Activated CD8-positive, alpha-beta memory T cell treated with anti-CD3 and anti-CD28 coated beads for 36 hours (primary cell): Measurements from ENCODE around the gene LIPI. TPM values are rescaled to one million over a fixed set of nuclear protein-coding genes. Genes with fewer than 3 reads are reported as not detected.

Experiments used
- total RNA-seq, 2 experiments: library from RNA; stranded (reverse); gene quantifications; one replicate each; pipeline ENCODE4 v1.2.3, GENCODE V29; 2021

The LIPI gene
- total RNA-seq, 2 experiments from 2014 or later = not detected

Other genes starting within 250 kb of the LIPI start
- gene RBM11, start 5.2 kb upstream of the LIPI start, total RNA-seq = 1 to 10 TPM; 1.2 to 1.8 TPM
- gene HSPA13, start 172.2 kb upstream of the LIPI start, total RNA-seq = 10 to 100 TPM; 40.0 to 40.5 TPM